ENCODE results near the gene IQGAP1. TPM values are rescaled to one million over a fixed set of nuclear protein-coding genes. Genes with fewer than 3 reads are reported as not detected.

Gene IQGAP1
- total RNA-seq, 3 donors from 2014 or later (not counting 1 experiment from before 2014, with no cell fraction given): 431 to 493 (median 446) TPM

GRCh38 chr15:90439946-90440345 is 51.9 kb downstream of the IQGAP1 start:
- WGBS (ENCODE audit: insufficient coverage): 57% methylated on average over 1 of the region's 2 CpGs
- H3K4me1 Mint-ChIP-seq: peaks cover 47 to 48% of the 10 kb centered on the region in 2 donors
- Histone ChIP-seq H3K27ac (ENCODE audit: low read length) (no peak overlapping the region), H3K4me3 (ENCODE audit: low read length) (no peak overlapping the region), H3K36me3 (ENCODE audit: control insufficient read depth, insufficient read depth, low read length) (peaks cover 70% of the 10 kb centered on the region), H3K9me3 (ENCODE audit: control insufficient read depth, insufficient read depth, low read length) (no peaks in the 10 kb centered on the region), H3K27me3 (ENCODE audit: control insufficient read depth, insufficient read depth, low read length) (no peaks in the 10 kb centered on the region), H3K4me1 (ENCODE audit: control insufficient read depth, insufficient read depth, low read length) (no peaks in the 10 kb centered on the region)
- TF ChIP-seq, protein P1, sequence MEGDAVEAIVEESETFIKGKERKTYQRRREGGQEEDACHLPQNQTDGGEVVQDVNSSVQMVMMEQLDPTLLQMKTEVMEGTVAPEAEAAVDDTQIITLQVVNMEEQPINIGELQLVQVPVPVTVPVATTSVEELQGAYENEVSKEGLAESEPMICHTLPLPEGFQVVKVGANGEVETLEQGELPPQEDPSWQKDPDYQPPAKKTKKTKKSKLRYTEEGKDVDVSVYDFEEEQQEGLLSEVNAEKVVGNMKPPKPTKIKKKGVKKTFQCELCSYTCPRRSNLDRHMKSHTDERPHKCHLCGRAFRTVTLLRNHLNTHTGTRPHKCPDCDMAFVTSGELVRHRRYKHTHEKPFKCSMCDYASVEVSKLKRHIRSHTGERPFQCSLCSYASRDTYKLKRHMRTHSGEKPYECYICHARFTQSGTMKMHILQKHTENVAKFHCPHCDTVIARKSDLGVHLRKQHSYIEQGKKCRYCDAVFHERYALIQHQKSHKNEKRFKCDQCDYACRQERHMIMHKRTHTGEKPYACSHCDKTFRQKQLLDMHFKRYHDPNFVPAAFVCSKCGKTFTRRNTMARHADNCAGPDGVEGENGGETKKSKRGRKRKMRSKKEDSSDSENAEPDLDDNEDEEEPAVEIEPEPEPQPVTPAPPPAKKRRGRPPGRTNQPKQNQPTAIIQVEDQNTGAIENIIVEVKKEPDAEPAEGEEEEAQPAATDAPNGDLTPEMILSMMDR (IDR thresholded peaks at IDR 0.05): no peak
- H3K27me3 Mint-ChIP-seq (ENCODE audit: low read depth in 2 of 2): no peaks in the 10 kb centered on the region
- DNase-seq (no peak), ATAC-seq (no peak)
- intact Hi-C loops (cut with micrococcal nuclease): loop anchor here (5.0 kb wide), 1 partner anchor 78 kb away; no protein-coding TSS in a partner anchor
- H3K4me3 Mint-ChIP-seq: no peak overlapping the region
- peak overlapping the region; percentile 84 to 90 for H3K27ac Mint-ChIP-seq
- no peaks in the 10 kb centered on the region for H3K9me3 Mint-ChIP-seq
- peaks cover 11% of the 10 kb centered on the region for H3K36me3 Mint-ChIP-seq

DNA sequence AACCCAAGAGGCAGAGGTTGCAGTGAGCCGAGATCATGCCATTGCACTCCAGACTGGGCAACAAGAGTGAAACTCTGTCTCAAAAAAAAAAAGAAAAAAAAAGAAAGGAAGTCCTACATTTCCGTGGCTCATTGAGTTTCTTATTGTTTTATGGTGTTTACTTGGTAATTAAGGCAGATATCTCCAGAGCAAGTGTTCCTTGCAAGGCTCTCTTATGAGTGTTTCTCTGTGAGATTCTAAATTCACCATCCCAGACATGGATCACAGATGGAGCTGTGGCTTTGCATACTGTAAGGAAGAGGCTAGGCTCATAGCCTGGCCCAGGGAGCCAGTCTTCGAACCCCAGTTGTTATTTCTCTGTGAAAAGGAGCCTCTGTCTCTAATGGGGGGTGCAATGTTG is 53.0 kb downstream of the IQGAP1 start:
- DNase-seq (no peak), ATAC-seq (no peak)
- H3K27ac Mint-ChIP-seq: peak overlapping the region; percentile 84 to 90
- H3K4me1 ChIP-seq (ENCODE audit: control insufficient read depth, insufficient read depth, low read length): no peaks in the 10 kb centered on the region
- no peaks in the 10 kb centered on the region for H3K27me3 Mint-ChIP-seq (ENCODE audit: low read depth in 2 of 2)
- TF ChIP-seq, protein P1 (IDR thresholded peaks at IDR 0.05): no peak
- no peaks in the 10 kb centered on the region for H3K27me3 ChIP-seq (ENCODE audit: control insufficient read depth, insufficient read depth, low read length)
- no peak overlapping the region for H3K4me3 Mint-ChIP-seq
- H3K36me3 ChIP-seq (ENCODE audit: control insufficient read depth, insufficient read depth, low read length): peaks cover 75% of the 10 kb centered on the region
- no peaks in the 10 kb centered on the region for H3K9me3 ChIP-seq (ENCODE audit: control insufficient read depth, insufficient read depth, low read length)
- peaks cover 44 to 46% of the 10 kb centered on the region in 2 donors for H3K4me1 Mint-ChIP-seq
- WGBS (ENCODE audit: insufficient coverage): 95% methylated on average over 3 of the region's 3 CpGs
- no peak overlapping the region for H3K4me3 ChIP-seq (ENCODE audit: low read length)
- no peaks in the 10 kb centered on the region for H3K9me3 Mint-ChIP-seq
- H3K27ac ChIP-seq (ENCODE audit: low read length): no peak overlapping the region
- peaks cover 7% of the 10 kb centered on the region for H3K36me3 Mint-ChIP-seq
- intact Hi-C loops (cut with micrococcal nuclease): no loop called here

- H3K36me3 ChIP-seq (ENCODE audit: control insufficient read depth, insufficient read depth, low read length): peaks cover 76% of the 10 kb centered on the region
- H3K27ac ChIP-seq (ENCODE audit: low read length): no peak overlapping the region
- no peaks in the 10 kb centered on the region for H3K9me3 ChIP-seq (ENCODE audit: control insufficient read depth, insufficient read depth, low read length)
- H3K27me3 ChIP-seq (ENCODE audit: control insufficient read depth, insufficient read depth, low read length): no peaks in the 10 kb centered on the region
- Mint-ChIP-seq H3K9me3 (no peaks in the 10 kb centered on the region), H3K36me3 (no peaks in the 10 kb centered on the region), H3K27me3 (ENCODE audit: low read depth in 2 of 2) (no peaks in the 10 kb centered on the region), H3K4me3 (no peak overlapping the region), H3K4me1 (peaks cover 37 to 40% of the 10 kb centered on the region in 2 donors), H3K27ac (no peak overlapping the region)
- H3K4me3 ChIP-seq (ENCODE audit: low read length): no peak overlapping the region
- DNase-seq (no peak), ATAC-seq (no peak)
- WGBS (ENCODE audit: insufficient coverage): 98% methylated on average over 3 of the region's 5 CpGs
- intact Hi-C loops (cut with micrococcal nuclease): no loop called here
- TF ChIP-seq, protein P1 (IDR thresholded peaks at IDR 0.05): no peak
- no peaks in the 10 kb centered on the region for H3K4me1 ChIP-seq (ENCODE audit: control insufficient read depth, insufficient read depth, low read length)
Measured at GRCh38 chr15:90442423-90442822, 54.4 kb downstream of the IQGAP1 start.

DNA sequence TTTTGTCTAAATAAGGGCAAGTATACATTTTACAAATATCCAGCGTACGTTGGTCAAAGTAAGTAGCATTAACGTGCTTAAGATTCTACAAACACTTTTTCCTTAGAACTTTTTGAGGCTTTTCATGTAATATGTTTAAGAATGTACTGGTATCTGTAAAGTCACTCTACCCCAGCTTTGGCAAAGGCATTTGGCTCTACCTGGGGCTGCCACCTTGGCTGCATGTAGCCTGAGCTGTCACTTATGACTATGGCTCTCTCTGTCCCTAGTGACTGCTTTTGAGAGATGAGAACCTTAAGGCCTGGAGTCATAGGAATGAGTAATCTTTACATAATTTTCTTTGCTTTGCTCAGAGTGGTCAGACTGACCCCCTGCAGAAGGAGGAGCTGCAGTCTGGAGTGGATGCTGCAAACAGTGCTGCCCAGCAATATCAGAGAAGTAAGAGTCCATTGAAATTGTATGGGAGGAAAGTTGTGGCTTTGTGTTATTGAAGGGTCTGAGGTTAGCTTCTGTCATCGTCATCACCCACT is 61.2 kb downstream of the IQGAP1 start:
- Mint-ChIP-seq H3K36me3 (peaks cover 29% of the 10 kb centered on the region), H3K4me3 (no peak overlapping the region), H3K27ac (peak overlapping the region; percentile 28 to 71), H3K27me3 (ENCODE audit: low read depth in 2 of 2) (no peaks in the 10 kb centered on the region), H3K4me1 (peaks cover 59 to 65% of the 10 kb centered on the region in 2 donors), H3K9me3 (no peaks in the 10 kb centered on the region)
- ATAC-seq (peak in 1 of 3 donors; percentile 21), DNase-seq (no peak)
- intact Hi-C loops (cut with micrococcal nuclease): no loop called here
- TF ChIP-seq, protein P1 (IDR thresholded peaks at IDR 0.05): no peak
- WGBS (ENCODE audit: insufficient coverage): no CpG with 5 or more reads among the region's 4 CpGs
- peaks cover 3% of the 10 kb centered on the region for H3K4me1 ChIP-seq (ENCODE audit: control insufficient read depth, insufficient read depth, low read length)
- peaks cover 94% of the 10 kb centered on the region for H3K36me3 ChIP-seq (ENCODE audit: control insufficient read depth, insufficient read depth, low read length)
- no peak overlapping the region for H3K27ac ChIP-seq (ENCODE audit: low read length)
- H3K4me3 ChIP-seq (ENCODE audit: low read length): no peak overlapping the region
- H3K27me3 ChIP-seq (ENCODE audit: control insufficient read depth, insufficient read depth, low read length): no peaks in the 10 kb centered on the region
- no peaks in the 10 kb centered on the region for H3K9me3 ChIP-seq (ENCODE audit: control insufficient read depth, insufficient read depth, low read length)
